CD14-positive monocyte (primary cell): ENCODE results near the gene ARCN1. TPM values are rescaled to one million over a fixed set of nuclear protein-coding genes. Genes with fewer than 3 reads are reported as not detected.
"Not testable (repeated sequence)": the region's sequence is repeated elsewhere in the genome, so short reads cannot be mapped to it uniquely, and the experiment has no call there.

ENCODE experiments used
- DNase-seq, 3 donors: peaks; one replicate each; pipeline ENCODE4 v3.0.0-alpha.2; 2011 to 2022
- H2AFZ ChIP-seq: 2 replicates; pipeline ENCODE4 v1.6.0; 2012; ENCODE audit warnings: mild to moderate bottlenecking, low read depth, low read length, inconsistent platforms; ENCODE audit not compliant: insufficient read depth, poor library complexity, severe bottlenecking
- H3K27ac ChIP-seq, 2 donors: 1 replicate in 1 of 2; 2 replicates in 1 of 2; pipeline ENCODE4 v1.5.1; 2012 to 2013; ENCODE audit warnings: low read length in 2 of 2, control low read depth in 1 of 2, inconsistent platforms in 1 of 2, low read depth in 1 of 2, mild to moderate bottlenecking in 1 of 2
- H3K27me3 ChIP-seq, 2 donors: one replicate each; pipeline versions ENCODE4 v1.6.0 to v1.6.1; 2011 to 2013; ENCODE audit warnings: low read length in 2 of 2; ENCODE audit not compliant: control insufficient read depth in 2 of 2, insufficient read depth in 2 of 2
- H3K36me3 ChIP-seq, 2 donors: replicated peaks in 1 of 2; 1 replicate in 1 of 2; 2 replicates in 1 of 2; pipeline versions ENCODE4 v1.5.1 to v1.6.1; 2012 to 2013; ENCODE audit warnings: low read length in 2 of 2, control low read depth in 1 of 2, inconsistent platforms in 1 of 2, mild to moderate bottlenecking in 1 of 2; ENCODE audit not compliant: insufficient read depth in 2 of 2, control insufficient read depth in 1 of 2
- H3K4me1 ChIP-seq, 2 donors: 1 replicate in 1 of 2; 2 replicates in 1 of 2; pipeline versions ENCODE4 v1.5.1 to v1.6.1; 2012 to 2013; ENCODE audit warnings: low read length in 2 of 2, control low read depth in 1 of 2, inconsistent platforms in 1 of 2, mild to moderate bottlenecking in 1 of 2, moderate library complexity in 1 of 2; ENCODE audit not compliant: insufficient read depth in 2 of 2, control insufficient read depth in 1 of 2
- H3K4me2 ChIP-seq: replicated peaks from 2 replicates; pipeline ENCODE3; 2012; ENCODE audit warnings: low read length, moderate library complexity, mild to moderate bottlenecking; ENCODE audit not compliant: poor library complexity, severe bottlenecking; ENCODE audit errors: extremely low read depth
- H3K4me3 ChIP-seq, 3 experiments: fragments of 200-600 bp in 1 of 3; sonication (generic) in 1 of 3; replicated peaks in 1 of 3; 1 replicate in 2 of 3; 2 replicates in 1 of 3; pipeline ENCODE4 v1.5.1; 2011 to 2013; ENCODE audit warnings: low read length in 3 of 3, mild to moderate bottlenecking in 3 of 3, control low read depth in 2 of 3, low read depth in 2 of 3, inconsistent platforms in 1 of 3, moderate library complexity in 1 of 3
- H3K79me2 ChIP-seq: 2 replicates; pipeline ENCODE4 v1.6.0; 2012; ENCODE audit warnings: mild to moderate bottlenecking, control low read depth, inconsistent platforms, low read length, moderate library complexity; ENCODE audit not compliant: insufficient read depth
- H3K9ac ChIP-seq: 2 replicates; pipeline ENCODE4 v1.6.0; 2017; ENCODE audit warnings: low read length, mild to moderate bottlenecking; ENCODE audit not compliant: insufficient read depth, poor library complexity, severe bottlenecking
- H3K9me3 ChIP-seq, 2 donors: replicated peaks in 1 of 2; 1 replicate in 1 of 2; 2 replicates in 1 of 2; pipeline versions ENCODE4 v1.5.1 to v1.6.1; 2012 to 2013; ENCODE audit warnings: low read length in 2 of 2, control low read depth in 1 of 2; ENCODE audit not compliant: control insufficient read depth in 1 of 2, insufficient read depth in 1 of 2
- H4K20me1 ChIP-seq: 2 replicates; pipeline ENCODE4 v1.6.0; 2012; ENCODE audit warnings: mild to moderate bottlenecking, low read length, control low read depth, moderate library complexity; ENCODE audit not compliant: insufficient read depth
- H3K27ac Mint-ChIP-seq, 7 donors: one replicate each; pipeline ENCODE4 v1.8.0; 2020; ENCODE audit warnings: mild to moderate bottlenecking in 7 of 7, mixed read lengths in 7 of 7, moderate library complexity in 6 of 7, inconsistent platforms in 2 of 7
- H3K27me3 Mint-ChIP-seq, 3 donors: one replicate each; pipeline ENCODE4 v1.8.0; 2021 to 2022; ENCODE audit warnings: low read depth in 3 of 3, mild to moderate bottlenecking in 3 of 3, mixed read lengths in 3 of 3, moderate library complexity in 3 of 3, inconsistent platforms in 1 of 3
- H3K36me3 Mint-ChIP-seq, 2 donors: one replicate each; pipeline ENCODE4 v1.8.0; 2020; ENCODE audit warnings: mixed read lengths in 2 of 2, inconsistent platforms in 1 of 2, mild to moderate bottlenecking in 1 of 2
- H3K4me1 Mint-ChIP-seq: one replicate; pipeline ENCODE4 v1.8.0; 2020; ENCODE audit warnings: mild to moderate bottlenecking, mixed read lengths
- H3K4me3 Mint-ChIP-seq, 2 donors: one replicate each; pipeline ENCODE4 v1.8.0; 2020; ENCODE audit warnings: mild to moderate bottlenecking in 2 of 2, mixed read lengths in 2 of 2, moderate library complexity in 1 of 2
- H3K9me3 Mint-ChIP-seq, 7 donors: one replicate each; pipeline ENCODE4 v1.8.0; 2020 to 2022; ENCODE audit warnings: mixed read lengths in 7 of 7, mild to moderate bottlenecking in 6 of 7, moderate library complexity in 6 of 7, inconsistent platforms in 2 of 7
- CTCF ChIP-seq: fragments of 200-600 bp; IDR thresholded peaks from one replicate; pipeline ENCODE4 v1.8.0; 2022; ENCODE audit warnings: antibody characterized with exemption, mild to moderate bottlenecking
- WGBS: methylation state at CpG from one replicate; pipeline ENCODE4 v1.1.5; 2013; ENCODE audit warnings: missing lambda C conversion rate; ENCODE audit not compliant: insufficient coverage; 5-methylcytosine and 5-hydroxymethylcytosine counted together
- intact Hi-C, 2 donors: fragments of 100-400 bp; cut with micrococcal nuclease; formaldehyde crosslinking; loops; one replicate each; pipeline versions ENCODE4 v1.15.0 to v1.15.1; 2023
- polyA plus RNA-seq, 3 donors: library from polyadenylated mRNA; depleted of rRNA in 1 of 3; unstranded in 2 of 3; stranded (reverse) in 1 of 3; fragments of 300-500 nt in 2 of 3; fragments of >200 nt in 1 of 3; fragmentation: Illumina TruSeq in 2 of 3; gene quantifications; 1 replicate in 2 of 3; 2 replicates in 1 of 3; pipeline ENCODE4 v1.2.3, GENCODE V29; 2012 to 2021

ARCN1 gene
- polyA plus RNA-seq, 3 donors = 36.1 to 101 (median 79.7) TPM

- Mint-ChIP-seq H3K9me3 (no peaks in the 10 kb centered on the region), H3K36me3 (peaks cover 5 to 15% of the 10 kb centered on the region in 2 donors), H3K27me3 (peaks cover 0 to 2% (median 0%) of the 10 kb centered on the region in 3 donors), H3K4me3 (peak overlapping the region; percentile 94 to 97), H3K27ac (peak overlapping the region; percentile 93 to 98 (median 95)), H3K4me1 (peaks cover 42% of the 10 kb centered on the region)
- Histone ChIP-seq H3K9ac (peak overlapping the region; percentile 100), H4K20me1 (peaks cover 45% of the 10 kb centered on the region), H3K4me3 (peak overlapping the region; percentile 84 to 99 (median 87)), H3K27me3 (no peaks in the 10 kb centered on the region), H3K27ac (peak overlapping the region; percentile 89 to 99), H3K79me2 (peaks cover 63% of the 10 kb centered on the region), H3K4me2 (peak overlapping the region; percentile 94), H2AFZ (peak overlapping the region; percentile 91), H3K4me1 (peaks cover 16 to 33% of the 10 kb centered on the region in 2 donors), H3K9me3 (no peaks in the 10 kb centered on the region), H3K36me3 (peaks cover 3 to 18% of the 10 kb centered on the region in 2 donors)
- DNase-seq = peak; percentile 9 to 18 (median 13)
- intact Hi-C loops = no loop called here
- 0% methylated on average over 1 of the region's 10 CpGs for WGBS
- no peak for TF ChIP-seq CTCF
Observed at GRCh38 chr11:118572981-118573550, 857 bp downstream of the ARCN1 start.

- no CpG with 5 or more reads among the region's 7 CpGs for WGBS
- Histone ChIP-seq H3K27me3 (no peaks in the 10 kb centered on the region), H3K4me3 (no peak overlapping the region), H3K9me3 (no peaks in the 10 kb centered on the region), H3K79me2 (peaks cover 79% of the 10 kb centered on the region), H3K27ac (no peak overlapping the region), H3K36me3 (peaks cover 5 to 18% of the 10 kb centered on the region in 2 donors), H4K20me1 (peaks cover 61% of the 10 kb centered on the region), H2AFZ (no peak overlapping the region), H3K9ac (no peak overlapping the region), H3K4me1 (peaks cover 16 to 33% of the 10 kb centered on the region in 2 donors), H3K4me2 (no peak overlapping the region)
- Mint-ChIP-seq H3K9me3 (no peaks in the 10 kb centered on the region), H3K27me3 (peaks cover 0 to 2% (median 0%) of the 10 kb centered on the region in 3 donors), H3K36me3 (peaks cover 8 to 15% of the 10 kb centered on the region in 2 donors), H3K27ac (peak overlapping the region in 3 of 7 donors; percentile 17 to 46 (median 42)), H3K4me3 (no peak overlapping the region), H3K4me1 (peaks cover 44% of the 10 kb centered on the region)
- intact Hi-C loops = no loop called here
- no peak for DNase-seq
- no peak for TF ChIP-seq CTCF
Observed at GRCh38 chr11:118574636-118575035, 2.4 kb downstream of the ARCN1 start.

GRCh38 chr11:118577995-118578394, 5.8 kb downstream of the ARCN1 start:
- H3K36me3 Mint-ChIP-seq = peaks cover 20 to 40% of the 10 kb centered on the region in 2 donors
- Histone ChIP-seq H4K20me1 (peaks cover 94% of the 10 kb centered on the region), H3K36me3 (peaks cover 27 to 43% of the 10 kb centered on the region in 2 donors), H3K4me1 (peaks cover 10 to 21% of the 10 kb centered on the region in 2 donors), H3K79me2 (peaks cover 97% of the 10 kb centered on the region)
- H3K4me3 ChIP-seq, H2AFZ ChIP-seq, H3K9ac ChIP-seq, H3K9me3 Mint-ChIP-seq, H3K27ac Mint-ChIP-seq, H3K4me2 ChIP-seq, DNase-seq, intact Hi-C loops, H3K4me3 Mint-ChIP-seq, H3K9me3 ChIP-seq, H3K27me3 Mint-ChIP-seq, H3K27ac ChIP-seq, H3K27me3 ChIP-seq: not testable (repeated sequence)
- peaks cover 35% of the 10 kb centered on the region for H3K4me1 Mint-ChIP-seq
